NT2/D1 (cell line): ENCODE results near the gene AGRP.

ENCODE experiments used
- DNase-seq: peaks from one replicate; pipeline ENCODE4 v3.0.0-alpha.2; 2011; ENCODE audit warnings: low read depth, low spot score
- H3K27me3 ChIP-seq: 2 replicates; pipeline ENCODE4 v1.6.0; 2011; ENCODE audit warnings: mild to moderate bottlenecking; ENCODE audit not compliant: insufficient read length, insufficient read depth
- H3K36me3 ChIP-seq: 2 replicates; pipeline ENCODE4 v1.6.1; 2011; ENCODE audit warnings: mild to moderate bottlenecking, low read length, mixed read lengths; ENCODE audit not compliant: insufficient read depth, insufficient read length
- H3K4me1 ChIP-seq: 2 replicates; pipeline ENCODE4 v1.5.1; 2011; ENCODE audit not compliant: insufficient read depth, insufficient read length
- H3K4me3 ChIP-seq: 2 replicates; pipeline ENCODE4 v1.5.1; 2011; ENCODE audit warnings: low read depth; ENCODE audit not compliant: insufficient read length
- H3K9ac ChIP-seq: 2 replicates; pipeline ENCODE4 v1.6.0; 2011; ENCODE audit warnings: low read depth; ENCODE audit not compliant: insufficient read length
- H3K9me3 ChIP-seq: 2 replicates; pipeline ENCODE4 v1.5.1; 2011; ENCODE audit warnings: mild to moderate bottlenecking, low read length; ENCODE audit not compliant: insufficient read depth
- SUZ12 ChIP-seq: IDR thresholded peaks from 2 replicates; pipeline ENCODE4 v1.6.1; 2011; ENCODE audit not compliant: insufficient read length, insufficient read depth; ENCODE audit errors: extremely low read depth
- YY1 ChIP-seq: IDR thresholded peaks from 2 replicates; pipeline ENCODE4 v1.6.1; 2011; ENCODE audit not compliant: insufficient read length, insufficient read depth
- ZNF274 ChIP-seq: IDR thresholded peaks from 2 replicates; pipeline ENCODE4 v1.6.1; 2011; ENCODE audit warnings: mild to moderate bottlenecking, low read depth, low read length

AGRP gene

GRCh38 chr16:67481561-67482232, 1.6 kb downstream of the AGRP start:
- no peak for DNase-seq
- peak overlapping the region; percentile 98 for H3K4me3 ChIP-seq
- peaks cover 6% of the 10 kb centered on the region for H3K36me3 ChIP-seq
- H3K9me3 ChIP-seq: no peaks in the 10 kb centered on the region
- peaks cover 8% of the 10 kb centered on the region for H3K4me1 ChIP-seq
- H3K9ac ChIP-seq: peak overlapping the region; percentile 92
- no peak for TF ChIP-seq YY1
- no peak for TF ChIP-seq SUZ12
- TF ChIP-seq ZNF274: no peak
- H3K27me3 ChIP-seq: peaks cover 2% of the 10 kb centered on the region

- H3K9ac ChIP-seq: peak within 1 kb of the TSS; percentile 92
- DNase-seq: peak; percentile 96
- no peaks in the 10 kb centered on the region for H3K27me3 ChIP-seq
- peaks cover 8% of the 10 kb centered on the region for H3K4me1 ChIP-seq
- H3K36me3 ChIP-seq: peaks cover 6% of the 10 kb centered on the region
- TF ChIP-seq SUZ12 (no peak), YY1 (no peak), ZNF274 (no peak)
- peak within 1 kb of the TSS; percentile 98 for H3K4me3 ChIP-seq
- no peaks in the 10 kb centered on the region for H3K9me3 ChIP-seq
Observed at GRCh38 chr16:67480833-67481560, 2.4 kb downstream of the AGRP start, which contains the start of gene ATP6V0D1. TSS of gene ATP6V0D1 (minus strand) at chr16:67481157. CDS start at chr16:67481086, 71 bp downstream.

GRCh38 chr16:67477960-67478554, 5.3 kb downstream of the AGRP start:
- H3K9ac ChIP-seq: no peak overlapping the region

GRCh38 chr16:67474551-67475455, 8.5 kb downstream of the AGRP start:
- peaks cover 21% of the 10 kb centered on the region for H3K36me3 ChIP-seq
- H3K4me3 ChIP-seq: no peak overlapping the region
- no peaks in the 10 kb centered on the region for H3K9me3 ChIP-seq
- H3K27me3 ChIP-seq: no peaks in the 10 kb centered on the region
- TF ChIP-seq SUZ12 (no peak), YY1 (no peak), ZNF274 (no peak)
- H3K9ac ChIP-seq: no peak overlapping the region
- no peak for DNase-seq
- H3K4me1 ChIP-seq: peaks cover 2% of the 10 kb centered on the region

More at GRCh38 chr16:67477960-67478554, 5.3 kb downstream of the AGRP start:
- H3K4me1 ChIP-seq: peaks cover 8% of the 10 kb centered on the region
- H3K27me3 ChIP-seq: no peaks in the 10 kb centered on the region
- no peaks in the 10 kb centered on the region for H3K9me3 ChIP-seq
- H3K36me3 ChIP-seq: peaks cover 21% of the 10 kb centered on the region
- TF ChIP-seq ZNF274 (no peak), YY1 (no peak), SUZ12 (no peak)
- DNase-seq: no peak
- no peak overlapping the region for H3K4me3 ChIP-seq

- DNase-seq: no peak
- Histone ChIP-seq H3K9ac (no peak overlapping the region), H3K36me3 (peaks cover 16% of the 10 kb centered on the region), H3K9me3 (no peaks in the 10 kb centered on the region), H3K27me3 (no peaks in the 10 kb centered on the region), H3K4me1 (no peaks in the 10 kb centered on the region), H3K4me3 (no peak overlapping the region)
- TF ChIP-seq SUZ12 (no peak), YY1 (no peak), ZNF274 (no peak)
Observed at GRCh38 chr16:67471758-67472384, 11.5 kb downstream of the AGRP start.

- Histone ChIP-seq H3K4me1 (peaks cover 7% of the 10 kb centered on the region), H3K27me3 (no peaks in the 10 kb centered on the region), H3K36me3 (peaks cover 16% of the 10 kb centered on the region), H3K9ac (no peak overlapping the region), H3K9me3 (no peaks in the 10 kb centered on the region), H3K4me3 (no peak overlapping the region)
- no peak for DNase-seq
- TF ChIP-seq YY1 (no peak), SUZ12 (no peak), ZNF274 (no peak)
Observed at GRCh38 chr16:67470359-67470758, 13.0 kb downstream of the AGRP start.
